Caco-2 (cell line): Measurements from ENCODE around the gene SPSB4. TPM values are rescaled to one million over a fixed set of nuclear protein-coding genes. Genes with fewer than 3 reads are reported as not detected.

ENCODE experiments used
- BruUV-seq: library from RNA; stranded (reverse); fragments of 400-500 nt; replicated peaks from 2 replicates; lab custom pipeline; 2021; lab: Mats Ljungman, UMichigan
- CTCF ChIA-PET: fragments of 300-600 bp; sonication (Branson Sonifier 250); formaldehyde crosslinking; loops from one replicate; lab custom pipeline; 2022; ENCODE audit warnings: antibody characterized with exemption; lab: Charles Lee
- POLR2A ChIA-PET: fragments of 300-600 bp; sonication (Branson Sonifier 250); formaldehyde crosslinking; loops from one replicate; lab custom pipeline; 2022; ENCODE audit warnings: antibody characterized with exemption; lab: Charles Lee
- DNase-seq, 2 experiments: peaks; one replicate each; pipeline versions ENCODE4 v3.0.0 to v3.0.0-alpha.2; 2020 to 2022
- H3K27me3 ChIP-seq: replicated peaks from 2 replicates; pipeline ENCODE4 v1.6.0; 2011; ENCODE audit warnings: low read length; ENCODE audit not compliant: control insufficient read depth, insufficient read depth
- H3K36me3 ChIP-seq: 2 replicates; pipeline ENCODE4 v1.5.1; 2011; ENCODE audit warnings: low read length; ENCODE audit not compliant: control insufficient read depth, insufficient read depth
- H3K4me1 ChIP-seq: fragments of 250-450 bp; sonication (Bioruptor Pico); 2 replicates; pipeline ENCODE4 v1.5.1; 2020; ENCODE audit warnings: mild to moderate bottlenecking
- H3K4me3 ChIP-seq: 2 replicates; pipeline ENCODE4 v1.5.1; 2011; ENCODE audit warnings: low read depth, mild to moderate bottlenecking, control low read depth, low read length
- H3K9me3 ChIP-seq: fragments of 250-450 bp; sonication (Bioruptor Pico); 2 replicates; pipeline ENCODE4 v1.5.1; 2020; ENCODE audit warnings: mild to moderate bottlenecking, moderate library complexity
- H3K27ac Mint-ChIP-seq: one replicate; pipeline ENCODE4 v1.8.0; 2022; ENCODE audit warnings: mixed read lengths; ENCODE audit not compliant: unreplicated experiment
- H3K27me3 Mint-ChIP-seq: one replicate; pipeline ENCODE4 v1.8.0; 2022; ENCODE audit warnings: mixed read lengths; ENCODE audit not compliant: insufficient read depth, unreplicated experiment
- H3K36me3 Mint-ChIP-seq: one replicate; pipeline ENCODE4 v1.8.0; 2022; ENCODE audit warnings: mild to moderate bottlenecking, mixed read lengths; ENCODE audit not compliant: insufficient read depth, unreplicated experiment
- H3K4me1 Mint-ChIP-seq: one replicate; pipeline ENCODE4 v1.8.0; 2022; ENCODE audit warnings: low read depth, mixed read lengths; ENCODE audit not compliant: unreplicated experiment
- H3K4me3 Mint-ChIP-seq: one replicate; pipeline ENCODE4 v1.8.0; 2022; ENCODE audit warnings: mild to moderate bottlenecking, moderate library complexity, mixed read lengths; ENCODE audit not compliant: unreplicated experiment
- H3K9me3 Mint-ChIP-seq: one replicate; pipeline ENCODE4 v1.8.0; 2022; ENCODE audit warnings: mixed read lengths; ENCODE audit not compliant: unreplicated experiment
- CTCF ChIP-seq, 2 experiments: fragments of 200-600 bp in 1 of 2; IDR thresholded peaks; 1 replicate in 1 of 2; 2 replicates in 1 of 2; pipeline versions ENCODE4 v1.5.1 to v1.8.0; 2011 to 2022; ENCODE audit warnings: antibody characterized with exemption in 1 of 2, control low read depth in 1 of 2, inconsistent platforms in 1 of 2, low read depth in 1 of 2, low read length in 1 of 2, mild to moderate bottlenecking in 1 of 2, moderate library complexity in 1 of 2; ENCODE audit not compliant: insufficient read depth in 1 of 2, severe bottlenecking in 1 of 2, unreplicated experiment in 1 of 2
- intact Hi-C: fragments of 100-400 bp; cut with micrococcal nuclease; formaldehyde crosslinking; loops from one replicate; pipeline ENCODE4 v1.10.0; 2022; ENCODE audit not compliant: unreplicated experiment
- total RNA-seq: library from RNA; stranded (reverse); gene quantifications from 2 replicates; pipeline ENCODE4 v1.2.3, GENCODE V29; 2022

Gene SPSB4
- total RNA-seq, 1 experiment from 2014 or later: not detected

GRCh38 chr3:141073580-141073979 lies 22.4 kb downstream of the SPSB4 start:
- peaks cover 28% of the 10 kb centered on the region for H3K4me1 ChIP-seq
- no peak overlapping the region for H3K27ac Mint-ChIP-seq

GRCh38 chr3:141074529-141074928 lies 23.4 kb downstream of the SPSB4 start:
- Histone ChIP-seq H3K36me3 (no peaks in the 10 kb centered on the region), H3K27me3 (no peaks in the 10 kb centered on the region), H3K9me3 (no peaks in the 10 kb centered on the region), H3K4me1 (peaks cover 30% of the 10 kb centered on the region), H3K4me3 (no peak overlapping the region)
- ChIA-PET POLR2A (no interaction called here), CTCF (no interaction called here)
- TF ChIP-seq CTCF (IDR thresholded peaks at IDR 0.05; ENCODE audit: insufficient read depth in 1 of 2, low read depth in 1 of 2, low read length in 1 of 2, severe bottlenecking in 1 of 2, unreplicated experiment in 1 of 2): no peak
- BruUV-seq: no TSS peak
- Mint-ChIP-seq H3K27me3 (no peaks in the 10 kb centered on the region), H3K27ac (no peak overlapping the region), H3K4me1 (peaks cover 26% of the 10 kb centered on the region), H3K4me3 (no peak overlapping the region), H3K9me3 (no peaks in the 10 kb centered on the region), H3K36me3 (no peaks in the 10 kb centered on the region)
- intact Hi-C loops: loop anchor here (5.0 kb wide), 1 partner anchor 62 kb away; no protein-coding TSS in a partner anchor
- DNase-seq: peak in 1 of 2 experiments; percentile 18

More at GRCh38 chr3:141073580-141073979, 22.4 kb downstream of the SPSB4 start:
- ChIA-PET CTCF (no interaction called here), POLR2A (no interaction called here)
- no peak for DNase-seq
- Histone ChIP-seq H3K36me3 (no peaks in the 10 kb centered on the region), H3K9me3 (no peaks in the 10 kb centered on the region), H3K27me3 (no peaks in the 10 kb centered on the region), H3K4me3 (no peak overlapping the region)
- no TSS peak for BruUV-seq
- H3K27me3 Mint-ChIP-seq: no peaks in the 10 kb centered on the region
- H3K4me1 Mint-ChIP-seq: peaks cover 23% of the 10 kb centered on the region
- intact Hi-C loops: loop anchor here (5.0 kb wide), 1 partner anchor 61 kb away; no protein-coding TSS in a partner anchor
- no peak overlapping the region for H3K4me3 Mint-ChIP-seq
- H3K9me3 Mint-ChIP-seq: no peaks in the 10 kb centered on the region
- H3K36me3 Mint-ChIP-seq: no peaks in the 10 kb centered on the region
- TF ChIP-seq CTCF (IDR thresholded peaks at IDR 0.05; ENCODE audit: insufficient read depth in 1 of 2, low read depth in 1 of 2, low read length in 1 of 2, severe bottlenecking in 1 of 2, unreplicated experiment in 1 of 2): no peak

GRCh38 chr3:141076036-141076773 lies 25.1 kb downstream of the SPSB4 start:
- H3K27ac Mint-ChIP-seq: no peak overlapping the region
- no peak overlapping the region for H3K4me3 Mint-ChIP-seq
- TF ChIP-seq CTCF (IDR thresholded peaks at IDR 0.05; ENCODE audit: insufficient read depth in 1 of 2, low read depth in 1 of 2, low read length in 1 of 2, severe bottlenecking in 1 of 2, unreplicated experiment in 1 of 2): no peak
- Histone ChIP-seq H3K27me3 (no peaks in the 10 kb centered on the region), H3K4me1 (peaks cover 47% of the 10 kb centered on the region), H3K9me3 (no peaks in the 10 kb centered on the region), H3K36me3 (no peaks in the 10 kb centered on the region), H3K4me3 (no peak overlapping the region)
- peaks cover 33% of the 10 kb centered on the region for H3K4me1 Mint-ChIP-seq
- H3K9me3 Mint-ChIP-seq: no peaks in the 10 kb centered on the region
- no TSS peak for BruUV-seq
- DNase-seq: peak in 1 of 2 experiments; percentile 49
- POLR2A ChIA-PET: interaction anchor here (0.6 kb wide), 1 partner anchor 38 kb away, joined by 3 read pairs; no protein-coding TSS in a partner anchor
- CTCF ChIA-PET: interaction anchor here (0.9 to 1.1 kb wide), 2 partner anchors 30 to 116 kb away, joined by 3 read pairs; no protein-coding TSS in a partner anchor
- intact Hi-C loops: no loop called here
- H3K27me3 Mint-ChIP-seq: no peaks in the 10 kb centered on the region
- no peaks in the 10 kb centered on the region for H3K36me3 Mint-ChIP-seq
